GM15510 (cell line): ENCODE data around the gene RPL7A.

ENCODE experiments used
- POLR2A ChIP-seq: IDR thresholded peaks from 3 replicates; pipeline ENCODE4 v1.6.1; 2011; ENCODE audit warnings: borderline replicate concordance; ENCODE audit not compliant: insufficient read length; ENCODE audit errors: extremely low read depth

Gene RPL7A

GRCh38 chr9:133369933-133370332, 21.9 kb downstream of the RPL7A start:
- TF ChIP-seq POLR2A = no peak

DNA sequence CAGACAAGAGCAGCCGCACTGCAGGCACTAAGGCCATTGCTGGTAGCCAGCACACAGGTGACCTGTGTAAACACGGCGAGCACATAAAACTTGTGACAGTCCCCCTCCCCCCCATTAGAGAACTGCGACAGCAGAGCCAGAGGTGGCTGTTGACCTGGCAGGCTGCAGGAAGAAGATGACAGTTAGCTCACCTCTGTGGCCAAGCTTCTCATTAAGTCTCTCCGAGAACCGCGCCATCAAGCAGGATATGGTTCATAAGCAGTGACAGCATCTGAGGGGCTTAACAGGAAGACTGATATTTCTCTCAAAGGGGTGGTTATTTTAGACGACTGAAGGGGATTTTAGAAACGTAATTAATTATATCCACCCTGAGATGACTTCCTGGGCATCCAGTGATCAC, 22.7 kb downstream of the RPL7A start:
- TF ChIP-seq POLR2A = no peak

DNA sequence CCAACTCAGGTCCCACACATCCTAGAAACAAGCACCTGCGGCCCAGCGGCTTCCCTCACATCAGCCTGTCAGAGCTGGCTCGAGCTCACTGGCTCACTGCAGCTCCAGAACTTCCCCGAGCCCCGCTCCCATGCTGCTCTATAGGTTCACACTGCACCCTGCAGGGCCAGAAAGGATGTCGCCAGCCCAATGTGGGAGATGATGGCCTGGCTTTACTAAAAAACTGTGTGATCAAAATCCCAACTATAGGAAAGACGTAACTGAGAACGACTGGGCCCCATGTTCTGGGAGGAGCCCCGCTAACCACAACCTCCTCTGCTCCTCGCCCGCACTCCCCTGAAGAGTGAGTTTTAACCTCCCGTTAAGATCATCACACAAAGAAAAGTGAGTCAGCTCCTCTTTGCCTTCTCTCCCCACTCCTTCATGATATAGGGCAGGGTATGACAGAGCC, 23.3 kb downstream of the RPL7A start:
- TF ChIP-seq POLR2A = no peak

DNA sequence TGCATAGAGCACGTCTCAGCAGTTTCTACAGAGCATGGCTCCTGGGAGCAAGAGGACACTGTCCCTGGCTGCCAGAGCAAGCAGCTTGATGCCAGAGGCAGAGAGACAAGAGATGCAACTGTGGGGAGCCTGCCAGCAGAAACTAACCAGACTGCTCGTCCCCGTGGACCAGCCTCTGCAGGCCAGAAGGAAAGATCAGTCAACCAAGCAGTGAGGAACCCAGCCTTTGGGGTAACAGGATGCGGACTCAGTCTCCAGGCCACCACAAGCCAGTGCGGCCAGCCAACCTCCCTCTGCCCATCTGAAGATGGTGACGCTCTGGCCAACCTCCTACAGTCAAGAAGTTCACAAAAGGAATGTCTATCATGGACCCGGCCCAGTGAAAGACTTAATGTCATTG, 24.1 kb downstream of the RPL7A start:
- TF ChIP-seq POLR2A = no peak

GRCh38 chr9:133374612-133375115, 26.6 kb downstream of the RPL7A start:
- no peak for TF ChIP-seq POLR2A

- TF ChIP-seq POLR2A = no peak
Measured at GRCh38 chr9:133375116-133375723, 27.2 kb downstream of the RPL7A start.

DNA sequence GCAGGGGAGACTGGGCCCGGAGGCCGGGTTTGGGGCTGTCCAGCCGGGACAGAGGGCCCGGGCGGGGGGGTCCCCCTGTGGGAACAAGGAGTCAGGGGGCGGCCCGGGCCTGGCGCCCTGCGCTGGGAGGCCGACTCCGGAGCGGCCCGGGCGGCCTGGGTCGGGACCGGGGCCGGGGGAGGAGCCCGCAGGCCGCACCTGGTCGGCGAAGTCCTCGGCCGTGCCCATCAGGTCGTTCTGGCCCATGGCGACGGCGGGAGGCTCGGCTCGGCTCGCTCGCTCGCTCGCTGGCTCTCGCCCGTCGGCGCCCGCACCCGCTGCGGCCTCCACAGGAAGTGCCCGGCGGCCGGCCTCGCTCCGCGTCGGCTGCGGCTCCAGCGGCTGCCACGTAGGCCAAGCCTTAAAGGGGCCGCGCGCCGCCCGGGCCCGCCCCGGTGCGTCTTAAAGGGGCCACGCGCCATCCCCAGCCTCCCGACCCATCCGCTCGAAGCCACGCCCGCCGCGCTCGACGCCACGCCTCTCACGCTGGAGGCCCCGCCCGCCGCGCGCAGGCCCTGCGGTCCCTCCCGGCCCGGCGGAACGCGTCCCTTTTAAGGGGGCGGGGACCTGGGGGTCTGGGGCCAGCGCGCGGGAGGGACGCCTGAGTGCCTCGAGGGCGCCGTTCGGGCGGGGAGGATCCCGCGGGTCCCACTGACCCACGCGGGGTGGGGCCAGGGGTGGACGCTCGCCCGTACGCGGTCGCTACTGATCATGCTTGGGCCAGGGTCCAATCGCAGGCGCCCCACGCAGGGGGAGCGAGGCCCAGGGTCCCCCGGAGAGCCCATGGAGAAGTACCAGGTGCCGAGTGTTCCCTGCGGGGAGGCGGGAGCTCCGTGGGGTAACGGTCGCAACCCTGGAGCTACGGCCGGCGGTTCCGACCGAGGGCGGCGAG, 28.0 kb downstream of the RPL7A start, which contains the start of the genes STKLD1 and SURF4:
TSS of gene STKLD1 (plus strand) at position 643 of the 931 bp plus-strand sequence. CDS start at position 751, 108 bp downstream.
TSS of gene SURF4 (minus strand) at position 337 of the 931 bp plus-strand sequence. CDS start at position 246, 91 bp downstream.
- TF ChIP-seq POLR2A = peak; percentile 92

- no peak for TF ChIP-seq POLR2A
Measured at GRCh38 chr9:133377721-133378216, 29.8 kb downstream of the RPL7A start.

DNA sequence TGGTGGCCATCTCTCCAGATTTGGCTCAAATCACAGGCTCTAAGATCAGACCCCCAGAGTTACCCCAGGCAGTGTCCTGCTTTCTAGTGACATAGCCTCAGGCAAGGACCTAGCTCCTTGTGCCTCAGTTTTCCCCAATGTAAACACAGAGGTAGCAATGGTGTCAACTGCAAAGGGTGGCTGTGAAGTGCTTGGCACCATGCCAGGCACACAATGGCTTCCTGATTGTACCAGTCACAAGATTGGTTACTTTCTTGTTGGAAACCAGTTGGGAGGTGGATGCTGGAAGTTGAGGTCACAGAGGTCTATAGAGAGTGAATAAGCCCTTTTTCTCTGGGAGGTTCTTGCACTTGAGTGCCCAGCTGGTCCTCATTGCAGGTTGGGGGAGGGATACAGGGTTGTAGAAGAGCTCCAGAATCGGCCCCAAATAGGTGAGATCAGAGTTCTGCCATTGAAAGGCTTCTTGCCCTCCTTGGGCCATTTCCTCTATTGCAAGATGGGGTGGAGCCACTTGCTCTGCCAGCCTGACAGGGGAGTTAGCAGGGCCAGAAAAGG, 30.5 kb downstream of the RPL7A start:
- no peak for TF ChIP-seq POLR2A

GRCh38 chr9:133379153-133380086, 31.4 kb downstream of the RPL7A start:
- TF ChIP-seq POLR2A = no peak

GRCh38 chr9:133380734-133381133, 32.7 kb downstream of the RPL7A start:
- TF ChIP-seq POLR2A = no peak

DNA sequence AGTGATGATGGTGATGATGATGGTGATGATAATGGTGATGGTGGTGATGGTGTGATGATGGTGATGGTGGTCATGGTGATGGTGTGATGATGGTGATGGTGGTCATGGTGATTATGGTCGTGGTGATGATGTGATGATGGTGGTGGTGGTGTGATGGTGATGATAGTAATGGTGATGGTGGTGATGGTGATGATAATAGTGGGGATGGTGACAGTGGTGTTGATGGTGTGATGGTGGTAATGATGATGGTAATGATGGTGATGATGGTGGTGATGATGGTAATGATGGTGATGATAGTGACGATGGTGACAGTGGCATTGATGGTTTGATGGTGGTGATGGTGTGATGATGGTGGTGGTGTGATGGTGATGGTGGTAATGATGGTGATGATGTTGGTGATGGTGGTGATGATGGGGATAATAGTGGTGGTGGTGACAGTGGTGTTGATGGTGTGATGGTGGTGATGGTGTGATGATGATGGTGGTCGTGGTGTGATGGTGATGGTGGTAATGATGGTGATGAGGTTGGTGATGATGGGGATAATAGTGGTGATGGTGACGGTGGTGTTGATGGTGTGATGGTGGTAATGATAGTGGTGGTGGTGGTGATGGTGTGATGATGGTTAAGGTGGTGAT, 34.6 kb downstream of the RPL7A start:
- TF ChIP-seq POLR2A = no peak

DNA sequence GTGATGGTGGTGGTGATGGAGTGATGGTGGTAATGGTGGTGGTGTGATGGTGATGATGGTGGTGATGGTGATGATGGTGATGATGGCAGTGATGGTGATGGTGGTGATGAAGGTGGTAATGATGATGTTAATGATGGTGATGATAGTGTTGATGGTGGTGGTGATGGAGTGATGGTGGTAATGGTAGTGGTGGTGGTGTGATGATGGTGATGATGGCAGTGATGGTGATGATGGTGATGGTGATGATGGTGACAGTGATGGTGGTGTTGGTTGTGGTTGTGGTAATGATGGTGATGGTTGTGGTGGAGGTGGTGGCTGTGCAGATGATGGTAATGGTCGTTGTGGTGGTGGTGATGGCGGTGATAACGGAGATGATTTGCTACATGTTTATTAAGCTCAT, 35.4 kb downstream of the RPL7A start:
- TF ChIP-seq POLR2A = no peak

- TF ChIP-seq POLR2A = no peak
Measured at GRCh38 chr9:133384736-133385321, 36.8 kb downstream of the RPL7A start.

GRCh38 chr9:133385452-133385851, 37.4 kb downstream of the RPL7A start:
- no peak for TF ChIP-seq POLR2A
